Activated CD4-positive, CD25-positive, alpha-beta regulatory T cell (primary cell): ENCODE data around the gene ZFYVE28.

ENCODE experiments used
- DNase-seq, 4 experiments: peaks; one replicate each; lab custom pipeline; 2025; lab: John Stamatoyannopoulos, UW

ZFYVE28 gene

DNA sequence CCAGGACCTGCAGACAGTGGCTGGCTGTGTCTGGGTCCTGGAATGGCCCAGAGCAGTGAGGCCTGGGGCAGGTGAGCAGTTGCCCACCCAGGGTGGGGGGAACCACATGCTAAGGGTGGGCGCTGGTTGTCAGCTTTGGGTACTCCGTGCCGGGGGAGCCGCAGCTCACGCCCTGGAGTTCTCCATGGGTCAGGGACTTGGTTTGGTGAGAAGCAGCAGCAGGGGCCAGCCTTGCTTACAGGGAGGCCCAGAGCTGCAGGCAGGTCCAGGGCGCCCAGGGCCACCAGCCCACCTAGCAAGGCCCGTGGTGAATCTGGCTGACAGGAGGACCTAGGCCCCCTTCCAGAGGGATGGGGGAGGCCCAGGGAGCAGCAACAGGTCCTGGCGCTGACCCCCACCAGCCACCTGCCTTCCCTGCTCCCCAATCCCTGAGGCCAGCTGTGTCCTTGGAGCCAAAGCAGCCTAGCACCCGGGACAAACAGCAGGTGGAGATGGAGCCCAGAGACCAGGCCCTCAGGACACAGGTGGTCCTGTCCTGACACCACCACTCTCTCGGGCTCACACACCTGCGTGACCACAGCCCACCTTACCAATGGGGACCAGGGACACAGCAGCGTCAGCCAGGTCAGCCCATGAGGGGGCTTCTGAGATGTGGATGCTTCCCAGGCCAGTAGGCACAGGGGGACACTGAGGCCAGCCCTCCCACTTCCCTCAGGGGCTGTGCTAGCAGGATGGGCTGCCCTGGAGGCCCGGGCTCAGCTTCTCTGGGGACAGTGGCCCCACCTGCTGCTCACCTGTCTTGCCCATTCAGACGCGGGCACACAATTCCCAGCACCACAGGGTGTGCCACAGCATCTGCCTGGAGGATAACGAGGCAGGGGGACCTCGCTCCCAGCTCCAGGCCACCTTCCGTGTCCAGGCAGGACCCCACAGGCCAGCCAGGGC, 160.1 kb downstream of the ZFYVE28 start:
- DNase-seq, result no peak

- no peak for DNase-seq
These were observed 160.9 kb downstream of the ZFYVE28 start for GRCh38 chr4:2257361-2258081.

DNA sequence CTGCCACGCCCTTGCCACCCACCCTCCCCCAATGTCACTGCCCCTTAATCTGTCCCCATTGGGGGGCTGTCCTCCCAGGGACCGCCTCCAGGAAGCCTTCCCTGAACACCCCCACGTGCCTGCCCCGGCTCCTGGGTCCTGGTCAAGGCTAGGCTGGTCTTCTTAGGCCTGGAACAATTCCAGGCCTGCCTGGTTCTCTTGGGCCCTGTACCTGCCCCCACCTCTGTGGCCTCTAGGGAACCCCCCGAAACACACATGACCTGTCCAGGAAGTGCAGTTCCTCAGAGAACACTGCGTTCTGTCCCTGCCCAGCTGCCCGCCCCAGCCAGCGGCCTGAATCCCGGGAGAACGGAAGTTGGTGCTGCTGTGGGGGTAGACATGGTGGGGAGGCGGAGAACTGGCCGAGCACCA, 161.7 kb downstream of the ZFYVE28 start:
- no peak for DNase-seq

- no peak for DNase-seq
These were observed 162.2 kb downstream of the ZFYVE28 start for GRCh38 chr4:2256156-2256731.

- no peak for DNase-seq
These were observed 162.8 kb downstream of the ZFYVE28 start for GRCh38 chr4:2255501-2256155.

DNA sequence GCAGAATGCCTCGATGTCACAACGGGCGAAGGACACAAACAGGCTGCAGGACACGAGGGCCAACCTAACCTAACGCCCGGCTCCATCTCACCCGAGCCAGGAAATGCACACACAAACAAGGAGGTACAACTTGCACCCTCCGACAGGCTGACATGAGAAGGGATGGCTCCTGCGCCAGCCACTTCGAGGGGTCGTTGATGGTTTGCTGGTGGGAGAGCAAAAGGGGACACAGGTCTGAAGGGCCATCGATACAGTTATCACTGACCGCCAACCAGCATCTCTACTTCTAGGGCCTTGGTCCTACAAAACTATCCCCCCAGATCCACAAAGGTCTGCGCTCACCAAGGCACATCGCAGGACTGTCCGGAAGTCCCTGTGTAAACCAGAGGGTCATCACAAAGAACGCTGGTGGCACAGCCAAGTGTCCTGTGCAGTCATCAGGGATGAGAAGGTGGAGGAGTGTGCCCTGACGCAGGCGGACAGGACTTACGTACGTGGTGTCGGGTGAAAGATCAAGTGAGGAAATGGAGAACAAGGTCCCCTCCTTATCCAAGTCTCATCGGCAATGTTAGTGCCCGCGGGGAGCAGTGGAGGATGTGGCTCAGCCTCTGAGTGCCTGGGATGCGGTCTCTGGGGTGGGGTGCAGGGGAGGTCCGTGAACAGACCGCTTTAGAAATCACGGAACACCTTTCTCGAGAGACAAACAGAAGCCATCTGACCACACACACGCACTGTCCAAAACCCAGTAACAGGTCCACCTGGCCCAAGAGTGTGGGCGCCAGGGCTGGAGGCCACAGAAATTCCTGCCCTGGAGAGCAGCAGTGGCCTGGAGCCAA, 163.6 kb downstream of the ZFYVE28 start:
- no peak for DNase-seq

DNA sequence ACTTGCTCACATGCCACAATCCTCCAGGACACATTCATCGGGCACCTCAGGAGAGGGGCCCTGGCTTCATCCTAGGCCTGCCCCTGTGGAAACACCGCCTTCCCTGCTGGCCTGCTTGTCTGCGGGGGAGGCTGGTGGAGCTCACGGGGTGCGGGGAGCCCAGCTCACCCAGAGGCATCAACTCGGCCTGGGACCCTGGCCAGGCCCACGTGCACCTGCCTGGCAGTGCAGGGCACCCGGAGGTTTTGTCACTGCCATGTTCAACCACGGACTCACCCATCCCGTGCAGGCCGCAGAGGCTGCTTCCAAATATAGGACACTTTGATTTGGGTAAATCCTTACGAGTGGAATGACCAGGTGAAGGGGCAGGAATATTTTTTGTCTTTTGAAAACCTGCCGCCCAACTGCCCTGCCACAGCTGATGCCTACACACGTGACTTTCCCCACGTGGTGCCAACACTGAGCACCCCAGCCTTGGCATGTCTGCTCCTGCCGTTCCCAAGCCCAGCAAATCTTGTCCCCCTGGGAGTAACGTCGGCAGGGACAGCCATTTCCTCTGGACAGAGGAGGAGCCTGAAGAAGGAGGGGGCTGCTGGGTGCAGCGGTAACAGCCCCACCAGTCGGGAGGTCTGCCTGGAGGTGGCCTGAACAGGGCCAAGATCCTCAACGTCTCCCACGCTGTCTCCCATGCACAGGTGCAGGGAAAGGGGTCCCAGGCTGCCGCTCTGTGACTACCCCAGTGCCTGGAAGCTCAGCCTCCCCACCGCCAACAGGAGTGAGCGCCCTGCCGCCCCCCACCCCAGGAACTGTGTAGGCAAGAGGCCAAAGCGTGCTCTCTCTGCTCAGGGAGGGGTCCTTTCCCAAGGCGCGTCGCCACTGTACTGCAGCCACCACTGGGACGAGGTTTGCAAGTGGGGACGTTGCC, 165.0 kb downstream of the ZFYVE28 start:
- DNase-seq, result no peak

DNA sequence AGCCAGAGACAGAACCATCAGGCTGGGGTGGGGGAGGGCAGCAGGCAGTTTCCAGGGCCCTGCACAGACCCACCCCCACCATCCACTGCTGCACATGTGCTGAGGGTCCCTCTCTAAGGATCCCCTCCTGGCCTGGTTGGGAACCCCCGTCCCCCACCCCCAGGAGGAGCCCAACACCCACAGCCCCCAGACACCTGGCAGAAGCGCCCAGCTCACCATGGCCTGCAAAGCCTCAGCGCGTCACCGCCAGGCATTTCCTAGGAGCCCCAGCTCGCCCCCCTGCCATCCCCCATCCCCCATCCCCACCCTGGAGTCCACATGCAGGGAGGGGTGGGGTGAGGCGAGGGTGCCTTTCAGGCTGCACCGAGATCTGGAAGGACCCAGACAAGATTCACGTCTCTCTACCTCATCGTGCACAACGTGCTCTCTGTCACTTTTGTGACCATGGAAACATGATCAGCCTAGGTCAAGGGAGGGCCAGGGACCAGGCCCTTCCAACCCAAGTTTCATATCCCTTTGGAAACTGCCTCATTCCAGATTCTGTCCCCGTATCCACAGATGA, 165.8 kb downstream of the ZFYVE28 start:
- no peak for DNase-seq

GRCh38 chr4:2251795-2252529, 166.5 kb downstream of the ZFYVE28 start:
- DNase-seq, result no peak

DNA sequence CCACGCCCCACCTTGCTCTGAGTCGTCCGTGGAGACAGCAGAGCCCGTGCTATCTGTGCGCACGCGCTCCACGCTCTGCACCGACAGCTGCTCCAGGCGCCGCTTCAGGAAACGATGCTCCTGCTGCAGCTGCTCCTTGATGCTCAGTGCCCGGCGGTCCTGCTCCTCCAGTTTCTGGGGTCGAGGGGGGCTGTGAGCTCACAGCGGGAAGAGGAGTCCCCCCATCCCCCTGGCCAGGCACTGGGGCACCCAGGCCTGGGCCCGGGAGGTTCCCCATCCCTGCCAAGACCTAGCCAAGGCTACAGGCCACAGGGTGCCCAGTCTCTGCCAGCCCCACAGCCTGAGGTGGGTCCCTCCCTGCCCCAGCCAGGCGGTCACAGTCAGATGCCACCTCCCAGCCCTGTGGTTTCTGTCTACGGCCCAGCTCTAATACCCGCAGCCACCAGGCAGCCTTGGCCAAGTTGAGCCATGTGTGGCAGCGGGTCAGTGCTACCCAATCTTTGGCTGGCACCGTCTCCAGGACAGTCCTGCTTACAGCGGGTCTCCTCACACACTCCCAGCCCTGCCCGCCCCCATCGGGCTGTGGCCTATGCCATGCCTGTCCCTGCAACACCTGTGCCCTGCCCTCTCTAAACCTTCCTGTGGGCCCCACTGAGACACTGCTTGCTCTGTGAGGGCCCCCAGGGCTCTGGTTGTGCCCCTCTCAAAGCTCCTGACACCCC, 167.2 kb downstream of the ZFYVE28 start:
- DNase-seq, result no peak

GRCh38 chr4:2250357-2251072, 167.9 kb downstream of the ZFYVE28 start:
- DNase-seq, result no peak

GRCh38 chr4:2249526-2250356, 168.7 kb downstream of the ZFYVE28 start:
- no peak for DNase-seq

GRCh38 chr4:2248821-2249261, 169.6 kb downstream of the ZFYVE28 start:
- DNase-seq, result no peak

- DNase-seq, result no peak
These were observed 170.2 kb downstream of the ZFYVE28 start for GRCh38 chr4:2248044-2248780.

- no peak for DNase-seq
These were observed 171.1 kb downstream of the ZFYVE28 start for GRCh38 chr4:2247128-2248043.
